Naive thymus-derived CD4-positive, alpha-beta T cell (primary cell): ENCODE data around the gene ANTXR2. TPM values are rescaled to one million over a fixed set of nuclear protein-coding genes. Genes with fewer than 3 reads are reported as not detected.

Experiments
- ATAC-seq: fragments of 150-1000 bp; cut with Tn5 transposase; 2 replicates; pipeline ENCODE4 v1.10.0; 2021; ENCODE audit warnings: mild to moderate bottlenecking, moderate library complexity
- CTCF ChIA-PET: fragments of 350-600 bp; sonication (Branson Sonifier 250); formaldehyde crosslinking; loops from one replicate; lab custom pipeline; 2021; ENCODE audit warnings: antibody characterized with exemption; lab: Charles Lee
- POLR2A ChIA-PET: fragments of 350-600 bp; sonication (Branson Sonifier 250); formaldehyde crosslinking; loops from one replicate; lab custom pipeline; 2021; ENCODE audit warnings: antibody characterized with exemption, inconsistent platforms; lab: Charles Lee
- DNase-seq, 9 donors: peaks; one replicate each; pipeline versions ENCODE4 v3.0.0 to v3.0.0-alpha.2; 2020 to 2022; ENCODE audit warnings: mixed read lengths in 1 of 9
- H3K27ac ChIP-seq: one replicate; pipeline ENCODE4 v1.7.0; 2013; ENCODE audit warnings: mild to moderate bottlenecking, low read depth, low read length, moderate library complexity
- H3K27me3 ChIP-seq, 2 donors: one replicate each; pipeline ENCODE4 v1.7.0; 2013; ENCODE audit warnings: low read length in 2 of 2, mild to moderate bottlenecking in 2 of 2, moderate library complexity in 2 of 2; ENCODE audit not compliant: control insufficient read depth in 2 of 2, insufficient read depth in 2 of 2
- H3K36me3 ChIP-seq, 3 experiments: 1 replicate in 2 of 3; 2 replicates in 1 of 3; pipeline ENCODE4 v1.7.0; 2013; ENCODE audit warnings: low read length in 3 of 3, mild to moderate bottlenecking in 3 of 3, moderate library complexity in 1 of 3; ENCODE audit not compliant: insufficient read depth in 3 of 3, control insufficient read depth in 2 of 3
- H3K4me1 ChIP-seq, 2 donors: one replicate each; pipeline ENCODE4 v1.7.0; 2013; ENCODE audit warnings: low read length in 2 of 2, mild to moderate bottlenecking in 2 of 2, moderate library complexity in 1 of 2; ENCODE audit not compliant: control insufficient read depth in 2 of 2, insufficient read depth in 2 of 2
- H3K4me3 ChIP-seq: 2 replicates; pipeline ENCODE4 v1.7.0; 2013; ENCODE audit warnings: mild to moderate bottlenecking, low read length
- H3K9me3 ChIP-seq, 3 experiments: 1 replicate in 2 of 3; 2 replicates in 1 of 3; pipeline ENCODE4 v1.7.0; 2013; ENCODE audit warnings: low read length in 3 of 3; ENCODE audit not compliant: control insufficient read depth in 2 of 3
- H3K27ac Mint-ChIP-seq, 9 donors: one replicate each; pipeline ENCODE4 v1.8.0; 2020 to 2022; ENCODE audit warnings: mixed read lengths in 9 of 9, mild to moderate bottlenecking in 8 of 9, moderate library complexity in 5 of 9, inconsistent platforms in 2 of 9
- H3K27me3 Mint-ChIP-seq, 5 donors: one replicate each; pipeline ENCODE4 v1.8.0; 2021 to 2022; ENCODE audit warnings: mixed read lengths in 5 of 5, mild to moderate bottlenecking in 1 of 5
- H3K36me3 Mint-ChIP-seq, 5 donors: one replicate each; pipeline ENCODE4 v1.8.0; 2020 to 2022; ENCODE audit warnings: mixed read lengths in 5 of 5, mild to moderate bottlenecking in 3 of 5, inconsistent platforms in 1 of 5
- H3K4me1 Mint-ChIP-seq, 7 donors: one replicate each; pipeline ENCODE4 v1.8.0; 2020 to 2022; ENCODE audit warnings: mixed read lengths in 7 of 7, mild to moderate bottlenecking in 3 of 7, inconsistent platforms in 1 of 7
- H3K4me3 Mint-ChIP-seq, 10 donors: one replicate each; pipeline ENCODE4 v1.8.0; 2020 to 2022; ENCODE audit warnings: mild to moderate bottlenecking in 10 of 10, mixed read lengths in 10 of 10, moderate library complexity in 6 of 10, inconsistent platforms in 2 of 10
- H3K9me3 Mint-ChIP-seq, 11 donors: one replicate each; pipeline ENCODE4 v1.8.0; 2020 to 2022; ENCODE audit warnings: mixed read lengths in 11 of 11, mild to moderate bottlenecking in 4 of 11, inconsistent platforms in 1 of 11, moderate library complexity in 1 of 11
- intact Hi-C, 2 donors: fragments of 100-400 bp; cut with micrococcal nuclease; formaldehyde crosslinking; loops; one replicate each; pipeline ENCODE4 v1.15.1; 2023
- polyA plus RNA-seq, 2 donors: library from polyadenylated mRNA; unstranded; fragments of 300-500 nt; fragmentation: Illumina TruSeq; gene quantifications; one replicate each; pipeline ENCODE4 v1.2.3, GENCODE V29; 2021
- total RNA-seq, 6 experiments: library from RNA in 5 of 6; stranded (reverse) in 5 of 6; gene quantifications; 1 replicate in 5 of 6; 2 replicates in 1 of 6; pipeline ENCODE4 v1.2.3 and lab custom pipeline; 2021 to 2026

Gene ANTXR2
- total and polyA plus RNA-seq, 7 experiments from 2014 or later = 20.3 to 69.8 (median 42.2) TPM

DNA sequence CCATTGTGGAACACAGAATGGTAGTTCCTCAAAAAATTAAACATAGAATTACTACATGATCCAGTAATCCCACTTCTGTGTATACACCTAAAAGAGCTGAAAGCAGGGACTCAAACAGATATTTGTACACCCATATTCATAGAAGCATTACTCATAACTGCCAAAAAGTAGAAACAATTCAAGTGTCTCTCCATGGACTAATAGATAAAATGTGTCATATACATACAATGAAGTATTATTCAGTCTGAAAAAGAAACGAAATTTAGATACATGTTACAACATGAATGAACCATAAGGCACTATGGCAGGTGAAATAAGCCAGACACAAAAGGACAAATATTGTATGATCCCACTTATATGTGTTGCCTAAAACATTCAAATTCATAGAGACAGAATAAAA is 145.1 kb downstream of the ANTXR2 start:
- intact Hi-C loops = no loop called here
- POLR2A ChIA-PET = no interaction called here

DNA sequence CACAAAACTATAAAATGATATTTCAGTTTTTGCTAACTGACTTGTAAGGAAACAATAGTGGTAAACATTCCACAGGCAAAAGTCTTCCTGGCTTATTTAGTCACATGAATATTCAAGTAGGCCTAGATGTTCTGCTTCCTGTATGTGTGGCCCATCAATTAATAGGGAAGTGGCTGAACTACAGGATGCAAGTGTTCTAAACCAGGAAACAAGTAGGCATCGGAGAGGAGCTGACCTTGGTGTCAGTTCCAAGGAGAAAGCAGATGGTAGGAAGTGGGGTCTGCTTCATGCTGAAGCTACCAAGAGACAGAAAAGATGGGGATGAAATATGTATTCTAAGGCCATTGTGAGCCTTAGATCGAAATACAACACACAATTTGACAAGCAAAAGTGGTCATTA is 149.7 kb downstream of the ANTXR2 start:
- Mint-ChIP-seq H3K4me3 (no peak overlapping the region), H3K4me1 (peaks cover 0 to 3% (median 0%) of the 10 kb centered on the region in 7 donors), H3K36me3 (peaks cover 0 to 4% (median 0%) of the 10 kb centered on the region in 5 donors), H3K9me3 (no peaks in the 10 kb centered on the region), H3K27ac (peak overlapping the region in 2 of 9 donors; percentile 7 to 59), H3K27me3 (no peaks in the 10 kb centered on the region)
- no peaks in the 10 kb centered on the region for H3K4me1 ChIP-seq
- H3K27ac ChIP-seq = no peak overlapping the region
- POLR2A ChIA-PET = no interaction called here
- CTCF ChIA-PET = no interaction called here
- no peak overlapping the region for H3K4me3 ChIP-seq
- no peak for DNase-seq
- intact Hi-C loops = no loop called here
- no peak for ATAC-seq
- no peaks in the 10 kb centered on the region for H3K9me3 ChIP-seq
- no peaks in the 10 kb centered on the region for H3K27me3 ChIP-seq
- no peaks in the 10 kb centered on the region for H3K36me3 ChIP-seq

More for the DNA sequence above, 145.1 kb downstream of the ANTXR2 start:
- ATAC-seq = no peak
- CTCF ChIA-PET = no interaction called here
- no peak overlapping the region for H3K4me3 Mint-ChIP-seq
- no peaks in the 10 kb centered on the region for H3K9me3 Mint-ChIP-seq
- Histone ChIP-seq H3K4me1 (no peaks in the 10 kb centered on the region), H3K4me3 (no peak overlapping the region), H3K9me3 (no peaks in the 10 kb centered on the region), H3K27ac (no peak overlapping the region), H3K27me3 (no peaks in the 10 kb centered on the region), H3K36me3 (no peaks in the 10 kb centered on the region)
- H3K27ac Mint-ChIP-seq = peak overlapping the region in 1 of 9 donors; percentile 5
- peaks cover 0 to 1% (median 0%) of the 10 kb centered on the region in 7 donors for H3K4me1 Mint-ChIP-seq
- DNase-seq = no peak
- no peaks in the 10 kb centered on the region for H3K27me3 Mint-ChIP-seq
- peaks cover 0 to 4% (median 2%) of the 10 kb centered on the region in 5 donors for H3K36me3 Mint-ChIP-seq

DNA sequence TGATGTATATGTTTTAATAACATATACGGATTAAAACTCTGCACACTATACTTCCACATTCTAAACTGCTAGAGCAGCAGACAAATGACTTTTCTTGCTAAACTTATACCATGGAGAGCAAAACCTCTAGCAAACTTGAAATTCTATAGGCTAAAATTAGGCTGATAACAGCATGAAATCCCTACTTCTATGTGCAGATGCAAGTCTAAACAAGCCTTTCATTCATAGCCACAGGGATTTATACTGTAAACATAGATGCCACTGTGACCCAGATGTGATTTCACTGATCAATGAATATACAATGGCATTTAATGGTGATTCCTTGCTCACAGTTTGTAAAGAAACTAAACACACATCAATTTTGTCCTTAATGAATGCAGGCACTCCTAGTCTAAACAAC is 151.0 kb downstream of the ANTXR2 start:
- H3K27me3 Mint-ChIP-seq = no peaks in the 10 kb centered on the region
- CTCF ChIA-PET = no interaction called here

DNA sequence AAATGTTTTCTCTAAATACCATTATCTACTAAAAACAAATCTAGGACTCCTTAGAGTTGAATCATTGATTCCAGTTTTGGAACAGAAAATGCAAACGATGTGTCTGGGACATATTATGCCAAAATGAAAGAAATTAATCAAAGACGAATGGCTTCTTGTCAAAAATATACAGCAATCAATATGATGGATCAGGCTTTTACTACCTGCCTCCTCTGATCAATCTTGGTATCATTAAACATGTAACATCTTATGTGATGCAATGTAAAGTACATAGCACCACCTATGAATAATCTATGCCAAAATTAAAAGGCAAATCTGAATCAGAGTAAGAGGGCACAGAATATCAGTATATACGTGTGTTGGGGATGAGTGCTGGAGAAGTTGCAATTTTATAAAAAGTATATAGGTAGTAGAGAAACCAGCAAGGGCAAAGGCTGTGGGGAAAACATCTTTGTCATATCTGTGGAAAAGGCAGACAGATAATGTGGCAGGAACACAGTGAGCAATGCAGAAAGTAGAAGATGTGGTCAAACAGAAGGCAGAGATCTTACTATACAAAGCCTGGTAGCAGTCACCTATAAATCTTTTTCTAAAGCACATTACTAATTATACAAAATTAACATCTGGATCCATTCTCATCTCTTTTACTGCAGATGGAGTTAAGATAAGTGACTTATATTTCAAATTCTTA is 152.7 kb downstream of the ANTXR2 start:
- ChIA-PET POLR2A (no interaction called here), CTCF (no interaction called here)
- Mint-ChIP-seq H3K27me3 (no peaks in the 10 kb centered on the region), H3K9me3 (no peaks in the 10 kb centered on the region), H3K4me1 (peaks cover 0 to 7% (median 0%) of the 10 kb centered on the region in 7 donors), H3K36me3 (peaks cover 0 to 3% (median 0%) of the 10 kb centered on the region in 5 donors), H3K4me3 (no peak overlapping the region), H3K27ac (peak overlapping the region in 2 of 9 donors; percentile 16 to 33)
- DNase-seq = no peak
- no peak overlapping the region for H3K27ac ChIP-seq
- H3K4me3 ChIP-seq = no peak overlapping the region
- intact Hi-C loops = no loop called here
- no peaks in the 10 kb centered on the region for H3K27me3 ChIP-seq
- no peaks in the 10 kb centered on the region for H3K4me1 ChIP-seq
- H3K36me3 ChIP-seq = no peaks in the 10 kb centered on the region
- no peaks in the 10 kb centered on the region for H3K9me3 ChIP-seq
- no peak for ATAC-seq

More for the DNA sequence above, 151.0 kb downstream of the ANTXR2 start:
- H3K4me1 Mint-ChIP-seq = peaks cover 0 to 7% (median 0%) of the 10 kb centered on the region in 7 donors
- no peak overlapping the region for H3K4me3 ChIP-seq
- H3K9me3 Mint-ChIP-seq = no peaks in the 10 kb centered on the region
- no peak overlapping the region for H3K27ac Mint-ChIP-seq
- ATAC-seq (no peak), DNase-seq (no peak)
- intact Hi-C loops = no loop called here
- H3K27me3 ChIP-seq = no peaks in the 10 kb centered on the region
- no peaks in the 10 kb centered on the region for H3K4me1 ChIP-seq
- no peak overlapping the region for H3K4me3 Mint-ChIP-seq
- H3K36me3 Mint-ChIP-seq = peaks cover 0 to 3% (median 0%) of the 10 kb centered on the region in 5 donors
- POLR2A ChIA-PET = no interaction called here
- no peaks in the 10 kb centered on the region for H3K36me3 ChIP-seq
- H3K9me3 ChIP-seq = no peaks in the 10 kb centered on the region
- H3K27ac ChIP-seq = no peak overlapping the region

DNA sequence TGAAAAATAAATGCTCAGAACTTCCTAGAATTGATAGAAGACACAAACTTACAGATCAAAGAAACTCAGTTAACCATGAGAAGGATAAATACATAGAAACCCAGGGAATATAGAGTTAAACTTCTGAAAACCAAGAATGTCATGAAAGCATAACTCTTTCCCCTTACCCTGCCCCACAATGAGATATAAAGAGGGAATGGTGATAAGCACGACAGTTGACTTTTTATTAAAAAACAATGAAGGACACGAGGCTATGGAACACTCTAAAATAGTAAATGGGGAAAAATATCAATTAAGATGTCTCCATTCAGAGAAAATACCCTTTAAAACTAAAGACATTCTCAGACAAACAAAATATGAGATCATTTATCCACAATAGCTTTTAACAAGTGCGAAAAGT is 154.7 kb downstream of the ANTXR2 start:
- Histone ChIP-seq H3K4me1 (no peaks in the 10 kb centered on the region), H3K27me3 (no peaks in the 10 kb centered on the region), H3K4me3 (no peak overlapping the region), H3K9me3 (no peaks in the 10 kb centered on the region), H3K36me3 (no peaks in the 10 kb centered on the region), H3K27ac (no peak overlapping the region)
- CTCF ChIA-PET = no interaction called here
- POLR2A ChIA-PET = no interaction called here
- peaks cover 0 to 2% (median 0%) of the 10 kb centered on the region in 5 donors for H3K36me3 Mint-ChIP-seq
- DNase-seq = no peak
- intact Hi-C loops = loop anchor here (5.0 to 10.0 kb wide), 3 partner anchors 209 to 1137 kb away; no protein-coding TSS in a partner anchor
- no peak overlapping the region for H3K4me3 Mint-ChIP-seq
- no peaks in the 10 kb centered on the region for H3K27me3 Mint-ChIP-seq
- H3K9me3 Mint-ChIP-seq = no peaks in the 10 kb centered on the region
- no peak overlapping the region for H3K27ac Mint-ChIP-seq
- peaks cover 0 to 16% (median 6%) of the 10 kb centered on the region in 7 donors for H3K4me1 Mint-ChIP-seq
- ATAC-seq = no peak

DNA sequence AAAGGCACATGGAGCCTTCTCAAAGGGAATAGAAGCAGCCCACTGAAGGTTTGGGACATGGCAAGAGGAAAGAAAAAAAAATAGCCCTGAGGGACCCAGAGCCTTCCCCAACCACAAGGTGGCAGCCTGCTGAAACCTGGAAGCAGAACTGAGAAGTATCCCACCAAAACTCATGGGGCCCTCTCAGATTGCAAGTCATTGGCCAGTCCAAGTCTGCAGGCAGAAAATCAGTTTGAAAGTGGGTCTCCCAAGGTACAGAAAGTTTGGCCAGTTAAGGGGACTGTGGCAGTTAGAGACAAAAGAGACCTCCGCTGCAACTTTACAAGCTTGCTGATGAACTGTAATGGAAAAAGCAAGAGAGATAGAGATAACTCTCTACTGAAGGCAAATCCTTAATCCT is 155.8 kb downstream of the ANTXR2 start:
- H3K27ac ChIP-seq = no peak overlapping the region
- H3K36me3 ChIP-seq = no peaks in the 10 kb centered on the region
- peak in 7 of 9 donors; percentile 10 to 43 (median 22) for DNase-seq
- Mint-ChIP-seq H3K36me3 (peaks cover 0 to 2% (median 0%) of the 10 kb centered on the region in 5 donors), H3K27ac (no peak overlapping the region), H3K9me3 (no peaks in the 10 kb centered on the region), H3K27me3 (no peaks in the 10 kb centered on the region), H3K4me3 (no peak overlapping the region), H3K4me1 (peaks cover 0 to 16% (median 6%) of the 10 kb centered on the region in 7 donors)
- CTCF ChIA-PET = interaction anchor here (0.5 to 0.9 kb wide), 3 partner anchors 107 to 1045 kb away, joined by 3 to 5 read pairs (median 3); no protein-coding TSS in a partner anchor
- intact Hi-C loops = loop anchor here (1.0 to 10.0 kb wide), 7 partner anchors 156 to 1138 kb away; partner anchors contain the start of gene ANTXR2 (in 1 of the 2)
- no peak overlapping the region for H3K4me3 ChIP-seq
- no peaks in the 10 kb centered on the region for H3K9me3 ChIP-seq
- peak; percentile 62 for ATAC-seq
- POLR2A ChIA-PET = interaction anchor here (0.9 kb wide), 1 partner anchor 299 kb away, joined by 3 read pairs; no protein-coding TSS in a partner anchor
- H3K27me3 ChIP-seq = no peaks in the 10 kb centered on the region
- no peaks in the 10 kb centered on the region for H3K4me1 ChIP-seq
